ENCODE data around the gene ZEB2.

DNA sequence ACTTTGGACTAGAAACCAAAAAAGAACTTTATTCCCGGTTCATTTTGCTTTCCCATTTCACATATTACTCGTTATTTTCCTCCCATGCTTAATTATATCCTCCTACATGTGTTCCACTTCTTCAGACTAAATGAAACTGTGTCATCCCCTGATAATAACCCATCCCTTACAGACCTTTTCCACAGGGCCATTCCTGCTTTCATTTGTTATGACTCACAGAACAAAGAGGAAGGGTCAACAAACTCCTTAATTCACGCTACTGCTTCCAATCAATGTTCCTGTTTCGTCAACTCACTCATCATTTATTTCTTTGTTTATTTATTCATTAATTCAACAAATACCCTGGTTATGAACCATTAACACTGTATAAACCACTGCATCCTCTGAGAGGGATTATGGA, 104.5 kb downstream of the ZEB2 start:
- TF ChIP-seq, protein P1, sequence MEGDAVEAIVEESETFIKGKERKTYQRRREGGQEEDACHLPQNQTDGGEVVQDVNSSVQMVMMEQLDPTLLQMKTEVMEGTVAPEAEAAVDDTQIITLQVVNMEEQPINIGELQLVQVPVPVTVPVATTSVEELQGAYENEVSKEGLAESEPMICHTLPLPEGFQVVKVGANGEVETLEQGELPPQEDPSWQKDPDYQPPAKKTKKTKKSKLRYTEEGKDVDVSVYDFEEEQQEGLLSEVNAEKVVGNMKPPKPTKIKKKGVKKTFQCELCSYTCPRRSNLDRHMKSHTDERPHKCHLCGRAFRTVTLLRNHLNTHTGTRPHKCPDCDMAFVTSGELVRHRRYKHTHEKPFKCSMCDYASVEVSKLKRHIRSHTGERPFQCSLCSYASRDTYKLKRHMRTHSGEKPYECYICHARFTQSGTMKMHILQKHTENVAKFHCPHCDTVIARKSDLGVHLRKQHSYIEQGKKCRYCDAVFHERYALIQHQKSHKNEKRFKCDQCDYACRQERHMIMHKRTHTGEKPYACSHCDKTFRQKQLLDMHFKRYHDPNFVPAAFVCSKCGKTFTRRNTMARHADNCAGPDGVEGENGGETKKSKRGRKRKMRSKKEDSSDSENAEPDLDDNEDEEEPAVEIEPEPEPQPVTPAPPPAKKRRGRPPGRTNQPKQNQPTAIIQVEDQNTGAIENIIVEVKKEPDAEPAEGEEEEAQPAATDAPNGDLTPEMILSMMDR (IDR thresholded peaks at IDR 0.05; ENCODE audit: poor library complexity, severe bottlenecking), result no peak
- TF ChIP-seq EZH2 (IDR thresholded peaks at IDR 0.05; ENCODE audit: borderline replicate concordance, insufficient read depth, low read length, poor library complexity, severe bottlenecking) (no peak), POLR2AphosphoS5 (IDR thresholded peaks at IDR 0.05) (no peak), EP300 (conservative IDR thresholded peaks at IDR 0.05; ENCODE audit: poor library complexity, severe bottlenecking) (no peak), SMC3 (conservative IDR thresholded peaks at IDR 0.05; ENCODE audit: poor library complexity) (no peak), RAD21 (conservative IDR thresholded peaks at IDR 0.05) (no peak)
- TF ChIP-seq, protein P2, sequence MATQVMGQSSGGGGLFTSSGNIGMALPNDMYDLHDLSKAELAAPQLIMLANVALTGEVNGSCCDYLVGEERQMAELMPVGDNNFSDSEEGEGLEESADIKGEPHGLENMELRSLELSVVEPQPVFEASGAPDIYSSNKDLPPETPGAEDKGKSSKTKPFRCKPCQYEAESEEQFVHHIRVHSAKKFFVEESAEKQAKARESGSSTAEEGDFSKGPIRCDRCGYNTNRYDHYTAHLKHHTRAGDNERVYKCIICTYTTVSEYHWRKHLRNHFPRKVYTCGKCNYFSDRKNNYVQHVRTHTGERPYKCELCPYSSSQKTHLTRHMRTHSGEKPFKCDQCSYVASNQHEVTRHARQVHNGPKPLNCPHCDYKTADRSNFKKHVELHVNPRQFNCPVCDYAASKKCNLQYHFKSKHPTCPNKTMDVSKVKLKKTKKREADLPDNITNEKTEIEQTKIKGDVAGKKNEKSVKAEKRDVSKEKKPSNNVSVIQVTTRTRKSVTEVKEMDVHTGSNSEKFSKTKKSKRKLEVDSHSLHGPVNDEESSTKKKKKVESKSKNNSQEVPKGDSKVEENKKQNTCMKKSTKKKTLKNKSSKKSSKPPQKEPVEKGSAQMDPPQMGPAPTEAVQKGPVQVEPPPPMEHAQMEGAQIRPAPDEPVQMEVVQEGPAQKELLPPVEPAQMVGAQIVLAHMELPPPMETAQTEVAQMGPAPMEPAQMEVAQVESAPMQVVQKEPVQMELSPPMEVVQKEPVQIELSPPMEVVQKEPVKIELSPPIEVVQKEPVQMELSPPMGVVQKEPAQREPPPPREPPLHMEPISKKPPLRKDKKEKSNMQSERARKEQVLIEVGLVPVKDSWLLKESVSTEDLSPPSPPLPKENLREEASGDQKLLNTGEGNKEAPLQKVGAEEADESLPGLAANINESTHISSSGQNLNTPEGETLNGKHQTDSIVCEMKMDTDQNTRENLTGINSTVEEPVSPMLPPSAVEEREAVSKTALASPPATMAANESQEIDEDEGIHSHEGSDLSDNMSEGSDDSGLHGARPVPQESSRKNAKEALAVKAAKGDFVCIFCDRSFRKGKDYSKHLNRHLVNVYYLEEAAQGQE (IDR thresholded peaks at IDR 0.05; ENCODE audit: borderline replicate concordance), result no peak
